HG03064 (cell line): ENCODE results near the gene FZD8.

ENCODE experiments used
- ATAC-seq: cut with Tn5 transposase; IDR thresholded peaks from one replicate; pipeline ENCODE4 v1.9.1; 2021; ENCODE audit warnings: low read depth; ENCODE audit not compliant: unreplicated experiment

Gene FZD8

GRCh38 chr10:35607475-35608327 lies 34.4 kb downstream of the FZD8 start:
- no peak for ATAC-seq

- no peak for ATAC-seq
Measured at GRCh38 chr10:35606430-35606829, 35.7 kb downstream of the FZD8 start.

- no peak for ATAC-seq
Measured at GRCh38 chr10:35605191-35605590, 36.9 kb downstream of the FZD8 start, which contains the start of gene GJD4. TSS of gene GJD4 (plus strand) at chr10:35605341. CDS start at chr10:35605568, 227 bp downstream.

DNA sequence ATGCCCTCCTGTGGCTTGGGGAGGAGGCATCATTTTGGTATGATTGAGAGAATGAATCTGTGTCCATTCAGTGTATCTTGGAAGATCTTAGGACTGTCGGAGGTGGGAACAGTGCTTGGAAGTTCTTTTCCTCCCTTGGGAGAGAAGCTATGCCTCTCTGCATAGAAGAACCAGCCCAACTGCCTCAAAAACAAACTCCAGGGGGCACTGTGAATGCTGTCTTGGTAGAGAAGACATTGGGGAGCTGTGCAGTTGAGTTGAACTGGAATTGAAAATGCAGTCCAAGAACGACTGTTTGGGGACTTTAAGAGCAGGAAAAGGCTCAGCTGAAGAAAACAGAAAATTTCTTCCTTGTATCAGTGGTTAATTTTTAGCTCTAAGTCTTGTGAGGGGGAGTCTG lies 41.9 kb downstream of the FZD8 start:
- no peak for ATAC-seq

DNA sequence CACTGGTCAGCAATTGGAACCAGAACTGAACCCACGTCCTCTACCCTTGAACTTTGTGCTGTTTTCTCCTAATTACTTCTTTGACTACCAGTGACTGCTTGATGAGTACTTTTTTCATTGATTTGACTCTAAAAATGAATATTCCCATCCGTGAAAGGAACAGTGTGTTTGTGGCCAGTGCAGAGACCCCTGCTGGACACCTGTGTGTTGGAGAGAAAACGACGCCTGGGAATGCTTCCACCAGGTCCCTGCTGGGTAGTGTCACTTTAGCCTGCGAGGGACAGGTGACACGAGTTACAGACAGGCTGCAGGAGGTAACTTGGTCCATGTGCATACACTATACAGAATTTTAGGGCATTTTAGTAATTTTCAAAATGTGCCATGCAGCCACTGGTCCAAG lies 43.7 kb downstream of the FZD8 start:
- ATAC-seq, result no peak

GRCh38 chr10:35595106-35595505 lies 47.0 kb downstream of the FZD8 start:
- no peak for ATAC-seq

GRCh38 chr10:35594115-35595079 lies 47.7 kb downstream of the FZD8 start:
- ATAC-seq, result no peak

DNA sequence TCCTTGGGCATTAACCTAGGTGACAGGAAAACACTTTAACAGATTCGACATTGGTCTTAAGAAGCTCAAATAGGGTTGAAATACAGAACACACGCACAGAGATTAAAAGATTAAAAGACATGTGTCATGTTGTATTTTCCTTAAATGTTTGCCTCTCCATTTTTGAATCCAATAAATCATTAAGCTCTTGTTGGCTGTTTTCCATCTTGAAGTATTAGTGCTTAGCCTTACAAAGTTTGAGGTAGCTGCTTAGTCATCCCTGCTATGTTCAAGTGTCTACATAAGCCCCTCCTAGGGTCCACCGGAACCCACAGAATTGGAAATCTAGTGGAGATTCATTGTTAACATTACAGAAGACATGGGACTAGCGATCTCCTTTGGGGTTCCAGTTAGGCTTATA lies 49.7 kb downstream of the FZD8 start:
- ATAC-seq, result no peak

GRCh38 chr10:35588836-35589235 lies 53.3 kb downstream of the FZD8 start:
- ATAC-seq, result no peak
